Upper lobe of left lung (tissue), 6 donors: Measurements from ENCODE around the gene UGT2B10. TPM values are rescaled to one million over a fixed set of nuclear protein-coding genes. Genes with fewer than 3 reads are reported as not detected.
"Not testable (repeated sequence)": the region's sequence is repeated elsewhere in the genome, so short reads cannot be mapped to it uniquely, and the experiment has no call there.

Experiments
- ATAC-seq, 2 donors: fragments of 200-7000 bp; cut with Tn5 transposase; one replicate each; pipeline ENCODE4 v1.9.1; 2022; ENCODE audit warnings: mild to moderate bottlenecking in 2 of 2, moderate library complexity in 2 of 2; ENCODE audit not compliant: low FRiP score in 2 of 2
- DNase-seq, 2 donors: peaks; one replicate each; pipeline ENCODE4 v3.0.0-alpha.2; 2019 to 2020
- H3K27ac ChIP-seq, 4 donors: fragments of 200-600 bp; sonication (generic); one replicate each; pipeline ENCODE4 v1.5.1; 2016 to 2019
- H3K27me3 ChIP-seq, 4 donors: fragments of 200-600 bp; sonication (generic); one replicate each; pipeline ENCODE4 v1.5.1; 2017 to 2019
- H3K36me3 ChIP-seq, 4 donors: fragments of 200-600 bp; sonication (generic); one replicate each; pipeline ENCODE4 v1.5.1; 2016 to 2019
- H3K4me1 ChIP-seq, 4 donors: fragments of 200-600 bp; sonication (generic); one replicate each; pipeline ENCODE4 v1.5.1; 2018 to 2019
- H3K4me3 ChIP-seq, 4 donors: fragments of 200-600 bp; sonication (generic); one replicate each; pipeline ENCODE4 v1.5.1; 2017 to 2019; ENCODE audit warnings: mild to moderate bottlenecking in 2 of 4, moderate library complexity in 1 of 4
- H3K9me3 ChIP-seq, 4 donors: fragments of 200-600 bp; sonication (generic); one replicate each; pipeline ENCODE4 v1.5.1; 2018 to 2019
- EP300 ChIP-seq, 4 donors: sonication (generic); formaldehyde crosslinking; IDR thresholded peaks; one replicate each; pipeline ENCODE4 v1.5.1; 2017; ENCODE audit warnings: antibody characterized with exemption in 4 of 4, control low read depth in 2 of 4
- POLR2A ChIP-seq, 4 donors: fragments of 450-650 bp; IDR thresholded peaks; one replicate each; pipeline ENCODE4 v1.5.1; 2016 to 2017; ENCODE audit warnings: antibody characterized with exemption in 4 of 4, mild to moderate bottlenecking in 2 of 4
- POLR2AphosphoS5 ChIP-seq, 2 donors: sonication (generic); formaldehyde crosslinking; IDR thresholded peaks; one replicate each; pipeline ENCODE4 v1.5.1; 2017; ENCODE audit warnings: antibody characterized with exemption in 2 of 2
- WGBS, 2 donors: methylation state at CpG; one replicate each; pipeline ENCODE4 v1.1.5; 2017 to 2018; 5-methylcytosine and 5-hydroxymethylcytosine counted together
- total RNA-seq, 6 donors: library from RNA; depleted of rRNA in 4 of 6; stranded (reverse); fragments of >200 nt in 4 of 6; gene quantifications; one replicate each; pipeline versions ENCODE4 v1.1.0 to v1.2.1, GENCODE V29; 2016 to 2021
- TF ChIP-seq, protein P1 (sequence below), 6 experiments: fragments of 450-650 bp in 4 of 6; fragments of 200-600 bp in 2 of 6; sonication (generic) in 2 of 6; IDR thresholded peaks; one replicate each; pipeline ENCODE4 v1.5.1; 2016 to 2019; ENCODE audit warnings: antibody characterized with exemption in 6 of 6
- donor health status: DM: no; HTN: no; CAD: no; lungs with moderate emphysema.
- donor health status: DM: no; HTN: yes; CAD: no; lungs with severe emphysema.

UGT2B10 gene
- total RNA-seq, 6 donors from 2014 or later: 0.17 TPM; not detected in 5

DNA sequence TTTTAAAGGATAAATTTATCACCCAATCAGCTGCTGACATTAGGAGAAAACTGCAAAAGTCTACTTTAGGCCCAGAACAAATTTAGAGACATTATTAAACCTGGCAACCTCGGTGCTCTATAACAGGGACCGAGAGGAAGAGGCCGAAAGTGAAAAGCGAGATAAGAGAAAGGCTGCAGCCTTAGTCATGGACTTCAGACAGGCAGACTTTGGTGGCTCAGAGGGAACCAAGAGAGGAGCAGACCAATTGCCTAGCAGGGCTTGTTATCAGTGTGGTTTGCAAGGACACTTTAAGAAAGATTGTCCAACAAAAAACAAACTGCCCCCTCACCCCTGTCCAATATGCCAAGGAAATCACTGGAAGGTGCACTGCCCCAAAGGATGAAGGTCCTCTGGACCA lies 12.8 kb upstream of the UGT2B10 start:
- 90 to 95% methylated on average over 4 of the region's 4 CpGs for WGBS, 2 donors
- H3K4me3 ChIP-seq: no peak overlapping the region
- H3K4me1 ChIP-seq: no peaks in the 10 kb centered on the region
- no peaks in the 10 kb centered on the region for H3K9me3 ChIP-seq
- H3K27me3 ChIP-seq: no peaks in the 10 kb centered on the region
- no peak overlapping the region for H3K27ac ChIP-seq
- no peaks in the 10 kb centered on the region for H3K36me3 ChIP-seq
- TF ChIP-seq POLR2AphosphoS5 (IDR thresholded peaks at IDR 0.05): no peak
- DNase-seq (no peak), ATAC-seq (no peak)

DNA sequence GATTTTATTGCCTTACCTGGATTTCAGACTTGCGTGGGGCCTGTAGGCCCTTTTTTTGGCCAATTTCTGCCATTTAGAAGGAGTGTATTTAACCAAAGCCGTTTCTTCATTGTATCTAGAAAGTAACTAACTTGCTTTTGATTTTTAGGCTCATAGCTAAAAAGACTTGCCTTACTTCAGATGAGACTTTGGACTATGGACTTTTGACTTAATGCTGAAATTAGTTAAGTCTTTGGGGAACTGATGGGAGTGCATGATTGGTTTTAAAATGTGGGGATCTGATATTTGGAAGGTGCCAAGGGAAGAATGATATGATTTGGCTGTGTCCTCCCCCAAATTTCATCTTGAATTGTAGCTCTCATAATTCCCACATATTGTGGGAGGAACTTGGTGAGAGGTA lies 7.7 kb upstream of the UGT2B10 start:
- TF ChIP-seq POLR2A (IDR thresholded peaks at IDR 0.05) (no peak), EP300 (IDR thresholded peaks at IDR 0.05) (no peak), POLR2AphosphoS5 (IDR thresholded peaks at IDR 0.05) (no peak)
- TF ChIP-seq, protein P1, sequence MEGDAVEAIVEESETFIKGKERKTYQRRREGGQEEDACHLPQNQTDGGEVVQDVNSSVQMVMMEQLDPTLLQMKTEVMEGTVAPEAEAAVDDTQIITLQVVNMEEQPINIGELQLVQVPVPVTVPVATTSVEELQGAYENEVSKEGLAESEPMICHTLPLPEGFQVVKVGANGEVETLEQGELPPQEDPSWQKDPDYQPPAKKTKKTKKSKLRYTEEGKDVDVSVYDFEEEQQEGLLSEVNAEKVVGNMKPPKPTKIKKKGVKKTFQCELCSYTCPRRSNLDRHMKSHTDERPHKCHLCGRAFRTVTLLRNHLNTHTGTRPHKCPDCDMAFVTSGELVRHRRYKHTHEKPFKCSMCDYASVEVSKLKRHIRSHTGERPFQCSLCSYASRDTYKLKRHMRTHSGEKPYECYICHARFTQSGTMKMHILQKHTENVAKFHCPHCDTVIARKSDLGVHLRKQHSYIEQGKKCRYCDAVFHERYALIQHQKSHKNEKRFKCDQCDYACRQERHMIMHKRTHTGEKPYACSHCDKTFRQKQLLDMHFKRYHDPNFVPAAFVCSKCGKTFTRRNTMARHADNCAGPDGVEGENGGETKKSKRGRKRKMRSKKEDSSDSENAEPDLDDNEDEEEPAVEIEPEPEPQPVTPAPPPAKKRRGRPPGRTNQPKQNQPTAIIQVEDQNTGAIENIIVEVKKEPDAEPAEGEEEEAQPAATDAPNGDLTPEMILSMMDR (IDR thresholded peaks at IDR 0.05): no peak
- no peak overlapping the region for H3K4me3 ChIP-seq
- no peak overlapping the region for H3K27ac ChIP-seq
- H3K36me3 ChIP-seq: no peaks in the 10 kb centered on the region
- WGBS, 2 donors: 46 to 50% methylated on average over 2 of the region's 2 CpGs
- no peak for DNase-seq
- H3K9me3 ChIP-seq: no peaks in the 10 kb centered on the region
- H3K27me3 ChIP-seq: no peaks in the 10 kb centered on the region
- H3K4me1 ChIP-seq: no peaks in the 10 kb centered on the region
- no peak for ATAC-seq

DNA sequence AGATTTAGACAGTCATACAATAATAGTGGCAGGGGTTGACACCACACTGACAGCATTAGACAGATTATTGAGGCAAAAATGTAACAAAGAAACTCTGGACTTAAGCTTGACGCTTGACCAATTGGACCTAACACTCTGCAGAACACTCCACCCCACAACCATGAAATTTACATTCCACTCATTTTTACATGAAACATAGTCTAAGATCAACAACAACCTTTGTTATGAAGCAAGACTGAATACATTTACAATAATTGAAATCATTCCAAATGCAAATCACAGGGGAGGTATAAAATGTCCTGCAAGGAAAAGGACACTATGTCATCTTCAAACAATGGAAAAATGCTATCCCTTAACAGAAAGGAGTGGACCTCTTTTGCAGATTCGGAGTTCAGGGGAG lies 4.9 kb upstream of the UGT2B10 start:
- WGBS, 2 donors: 81 to 85% methylated on average over 2 of the region's 2 CpGs

DNA sequence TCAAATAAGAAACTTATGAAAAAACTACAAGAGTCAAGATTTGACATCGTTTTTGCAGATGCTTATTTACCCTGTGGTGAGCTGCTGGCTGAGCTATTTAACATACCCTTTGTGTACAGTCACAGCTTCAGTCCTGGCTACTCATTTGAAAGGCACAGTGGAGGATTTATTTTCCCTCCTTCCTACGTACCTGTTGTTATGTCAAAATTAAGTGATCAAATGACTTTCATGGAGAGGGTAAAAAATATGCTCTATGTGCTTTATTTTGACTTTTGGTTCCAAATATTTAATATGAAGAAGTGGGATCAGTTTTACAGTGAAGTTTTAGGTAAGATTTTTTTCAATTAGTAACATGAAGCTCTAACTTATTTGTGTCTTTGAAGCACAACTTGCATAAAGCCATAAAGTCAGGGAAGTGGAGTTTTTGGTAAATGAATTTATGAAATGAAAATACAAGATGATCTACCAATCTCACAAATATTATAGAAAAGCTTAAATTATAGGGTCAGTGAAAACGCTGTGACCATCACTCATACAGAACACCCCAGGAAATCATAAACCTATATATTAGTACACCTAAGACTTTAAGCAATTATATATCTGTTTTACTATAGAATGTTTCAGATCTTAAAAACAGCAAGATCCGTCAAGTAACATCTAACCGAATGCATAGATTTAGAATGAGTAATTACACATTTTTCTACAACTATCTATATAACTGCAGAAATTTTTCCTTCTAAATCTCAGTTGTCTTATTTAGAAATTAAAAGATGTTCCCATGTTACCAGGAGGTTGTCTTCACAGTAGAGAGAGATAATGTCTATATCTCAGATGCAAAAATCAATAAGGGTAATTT lies 844 bp downstream of the UGT2B10 start:
- not testable (repeated sequence) for H3K9me3 ChIP-seq, ATAC-seq, H3K4me3 ChIP-seq, H3K36me3 ChIP-seq, H3K27ac ChIP-seq, DNase-seq, H3K4me1 ChIP-seq, H3K27me3 ChIP-seq
- 59 to 67% methylated on average over 5 of the region's 5 CpGs for WGBS, 2 donors

More for the DNA sequence above, 4.9 kb upstream of the UGT2B10 start:
- no peaks in the 10 kb centered on the region for H3K27me3 ChIP-seq
- H3K4me3 ChIP-seq: no peak overlapping the region
- no peaks in the 10 kb centered on the region for H3K9me3 ChIP-seq
- H3K4me1 ChIP-seq: no peaks in the 10 kb centered on the region
- H3K27ac ChIP-seq: no peak overlapping the region
- DNase-seq (no peak), ATAC-seq (no peak)
- no peaks in the 10 kb centered on the region for H3K36me3 ChIP-seq
- no peak for TF ChIP-seq POLR2A (IDR thresholded peaks at IDR 0.05)
- no peak for TF ChIP-seq POLR2AphosphoS5 (IDR thresholded peaks at IDR 0.05)
- TF ChIP-seq, protein P1 (IDR thresholded peaks at IDR 0.05): no peak
- no peak for TF ChIP-seq EP300 (IDR thresholded peaks at IDR 0.05)

DNA sequence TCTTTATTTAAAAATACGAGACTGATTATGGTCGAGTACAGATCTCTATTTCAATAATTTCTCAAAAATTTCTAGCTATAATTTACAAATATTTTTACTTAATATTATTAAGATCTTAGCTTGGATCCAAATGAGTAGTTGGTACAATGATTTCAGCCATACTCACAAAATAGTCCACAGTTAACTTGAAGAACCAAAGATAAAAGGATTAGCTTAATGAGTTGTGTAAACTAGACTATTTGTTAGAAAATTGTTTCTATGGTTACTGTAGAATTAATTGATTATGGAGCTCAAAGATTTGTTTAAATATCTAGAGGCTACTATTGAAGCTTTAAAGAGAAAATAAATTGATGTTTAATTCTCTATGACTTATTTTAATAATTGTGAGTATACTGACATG lies 1.6 kb downstream of the UGT2B10 start:
- 87 to 90% methylated on average over 2 of the region's 2 CpGs for WGBS, 2 donors

DNA sequence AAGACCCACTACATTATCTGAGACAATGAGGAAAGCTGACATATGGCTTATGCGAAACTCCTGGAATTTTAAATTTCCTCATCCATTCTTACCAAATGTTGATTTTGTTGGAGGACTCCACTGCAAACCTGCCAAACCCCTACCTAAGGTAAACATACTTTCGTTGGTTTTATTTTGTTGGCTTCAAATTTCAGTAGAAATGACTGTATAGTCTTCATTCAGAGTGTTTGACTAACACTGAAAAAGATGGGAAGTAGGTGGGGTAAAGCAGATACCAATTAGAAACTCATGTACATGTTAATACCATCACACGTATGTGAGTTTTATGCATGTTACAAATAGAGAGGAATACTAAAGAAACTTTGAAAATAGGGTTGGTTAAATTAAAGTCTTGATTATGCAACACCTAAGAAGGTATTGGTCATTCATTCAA lies 2.3 kb downstream of the UGT2B10 start:
- not testable (repeated sequence) for H3K4me1 ChIP-seq, ATAC-seq, H3K4me3 ChIP-seq, H3K27ac ChIP-seq, H3K27me3 ChIP-seq, H3K36me3 ChIP-seq, DNase-seq, H3K9me3 ChIP-seq
- WGBS, 2 donors: 54 to 56% methylated on average over 3 of the region's 3 CpGs

More for the DNA sequence above, 1.6 kb downstream of the UGT2B10 start:
- no peak overlapping the region for H3K27ac ChIP-seq
- H3K4me3 ChIP-seq: no peak overlapping the region
- DNase-seq: no peak
- no peak for ATAC-seq
- H3K4me1 ChIP-seq: no peaks in the 10 kb centered on the region
- TF ChIP-seq, protein P1 (IDR thresholded peaks at IDR 0.05): no peak
- TF ChIP-seq POLR2A (IDR thresholded peaks at IDR 0.05): no peak
- no peaks in the 10 kb centered on the region for H3K27me3 ChIP-seq
- H3K9me3 ChIP-seq: no peaks in the 10 kb centered on the region
- H3K36me3 ChIP-seq: no peaks in the 10 kb centered on the region
